H9 (cell line): Measurements from ENCODE around the gene TSPAN3. TPM values are rescaled to one million over a fixed set of nuclear protein-coding genes. Genes with fewer than 3 reads are reported as not detected.

Experiments used
- DNase-seq: peaks from one replicate; pipeline ENCODE4 v3.0.0-alpha.2; 2017
- H2AFZ ChIP-seq: one replicate; pipeline ENCODE4 v1.6.1; 2013; ENCODE audit warnings: mild to moderate bottlenecking, low read length, control low read depth, moderate library complexity
- H2AK5ac ChIP-seq: 2 replicates; pipeline ENCODE4 v1.6.1; 2013; ENCODE audit warnings: low read length, control low read depth, mixed read lengths; ENCODE audit not compliant: insufficient read length
- H2BK120ac ChIP-seq: one replicate; pipeline ENCODE4 v1.6.1; 2013; ENCODE audit warnings: low read depth, mild to moderate bottlenecking, low read length, control low read depth, inconsistent platforms; ENCODE audit not compliant: poor library complexity, severe bottlenecking
- H2BK12ac ChIP-seq: 2 replicates; pipeline ENCODE4 v1.6.1; 2013; ENCODE audit warnings: low read length, control low read depth, mixed read lengths, low read depth; ENCODE audit not compliant: insufficient read length
- H2BK15ac ChIP-seq: 2 replicates; pipeline ENCODE4 v1.6.1; 2013; ENCODE audit warnings: low read depth, low read length, control low read depth
- H2BK20ac ChIP-seq: one replicate; pipeline ENCODE4 v1.6.1; 2013; ENCODE audit warnings: low read depth, mild to moderate bottlenecking, low read length, control low read depth, inconsistent platforms; ENCODE audit not compliant: poor library complexity, severe bottlenecking
- H2BK5ac ChIP-seq: 2 replicates; pipeline ENCODE4 v1.6.1; 2013; ENCODE audit warnings: low read length, control low read depth, mixed read lengths; ENCODE audit not compliant: insufficient read length
- H3K14ac ChIP-seq: 2 replicates; pipeline ENCODE4 v1.6.1; 2013; ENCODE audit warnings: low read length, control low read depth; ENCODE audit not compliant: insufficient read depth
- H3K18ac ChIP-seq: 2 replicates; pipeline ENCODE4 v1.6.1; 2013; ENCODE audit warnings: low read depth, mild to moderate bottlenecking, mixed read lengths, low read length, control low read depth; ENCODE audit not compliant: insufficient read length
- H3K23ac ChIP-seq: 2 replicates; pipeline ENCODE4 v1.6.1; 2013; ENCODE audit warnings: low read length, control low read depth, mixed read lengths, low read depth; ENCODE audit not compliant: insufficient read length
- H3K23me2 ChIP-seq: 2 replicates; pipeline ENCODE4 v1.6.1; 2013; ENCODE audit warnings: low read depth, mild to moderate bottlenecking, mixed read lengths, low read length, control low read depth; ENCODE audit not compliant: insufficient read length, poor library complexity, severe bottlenecking
- H3K27ac ChIP-seq: 2 replicates; pipeline ENCODE4 v1.5.1; 2013; ENCODE audit warnings: low read length, control low read depth, mixed read lengths, low read depth; ENCODE audit not compliant: insufficient read length
- H3K27me3 ChIP-seq: 2 replicates; pipeline ENCODE4 v1.6.1; 2013; ENCODE audit warnings: low read length, control low read depth, inconsistent platforms; ENCODE audit not compliant: insufficient read depth
- H3K4ac ChIP-seq: 2 replicates; pipeline ENCODE4 v1.6.1; 2013; ENCODE audit warnings: low read depth, mild to moderate bottlenecking, control low read depth, inconsistent platforms, low read length, moderate library complexity
- H3K4me1 ChIP-seq: 2 replicates; pipeline ENCODE4 v1.6.1; 2013; ENCODE audit warnings: low read length, control low read depth, inconsistent platforms; ENCODE audit not compliant: insufficient read depth
- H3K4me2 ChIP-seq: 2 replicates; pipeline ENCODE4 v1.6.1; 2013; ENCODE audit warnings: low read length, control low read depth, mixed read lengths; ENCODE audit not compliant: insufficient read length, insufficient read depth
- H3K56ac ChIP-seq: 2 replicates; pipeline ENCODE4 v1.6.1; 2013; ENCODE audit warnings: low read depth, mild to moderate bottlenecking, mixed read lengths, low read length, control low read depth; ENCODE audit not compliant: insufficient read length
- H3K79me1 ChIP-seq: 2 replicates; pipeline ENCODE4 v1.6.1; 2013; ENCODE audit warnings: low read depth, mild to moderate bottlenecking, moderate library complexity, low read length, control low read depth, inconsistent platforms; ENCODE audit not compliant: insufficient read depth, poor library complexity, severe bottlenecking
- H3K79me2 ChIP-seq: 2 replicates; pipeline ENCODE4 v1.6.1; 2013; ENCODE audit warnings: low read length, control low read depth, inconsistent platforms; ENCODE audit not compliant: insufficient read depth
- H3K9ac ChIP-seq: 2 replicates; pipeline ENCODE4 v1.6.1; 2013; ENCODE audit warnings: low read length, control low read depth, mixed read lengths; ENCODE audit not compliant: insufficient read length; ENCODE audit errors: extremely low read depth
- H3K9me3 ChIP-seq: one replicate; pipeline ENCODE4 v1.6.1; 2013; ENCODE audit warnings: low read depth, low read length, inconsistent platforms; ENCODE audit not compliant: control insufficient read depth
- H3T11ph ChIP-seq: one replicate; pipeline ENCODE4 v1.6.1; 2013; ENCODE audit warnings: mild to moderate bottlenecking, low read length, control low read depth, inconsistent platforms
- H4K20me1 ChIP-seq: one replicate; pipeline ENCODE4 v1.6.1; 2013; ENCODE audit not compliant: control insufficient read depth, insufficient read length, insufficient read depth
- H4K5ac ChIP-seq: 2 replicates; pipeline ENCODE4 v1.6.1; 2013; ENCODE audit warnings: low read depth, mild to moderate bottlenecking, mixed read lengths, low read length, control low read depth; ENCODE audit not compliant: insufficient read length
- H4K8ac ChIP-seq: replicated peaks from 2 replicates; pipeline ENCODE4 v1.6.1; 2013; ENCODE audit warnings: low read length, control low read depth, mixed read lengths, low read depth; ENCODE audit not compliant: insufficient read length
- H4K91ac ChIP-seq: 2 replicates; pipeline ENCODE4 v1.6.1; 2013; ENCODE audit warnings: low read depth, mild to moderate bottlenecking, moderate library complexity, mixed read lengths, low read length, control low read depth; ENCODE audit not compliant: insufficient read length
- H3K27ac Mint-ChIP-seq, 3 experiments: 2 replicates in 2 of 3; 3 replicates in 1 of 3; pipeline ENCODE4 v1.8.0; 2020 to 2021; ENCODE audit warnings: mixed read lengths in 3 of 3, mild to moderate bottlenecking in 1 of 3, moderate library complexity in 1 of 3
- H3K27me3 Mint-ChIP-seq: 2 replicates; pipeline ENCODE4 v1.8.0; 2021; ENCODE audit warnings: low read depth, mild to moderate bottlenecking, moderate library complexity, mixed read lengths
- H3K36me3 Mint-ChIP-seq, 3 experiments: 2 replicates in 2 of 3; 3 replicates in 1 of 3; pipeline ENCODE4 v1.8.0; 2020 to 2021; ENCODE audit warnings: low read depth in 3 of 3, mixed read lengths in 3 of 3; ENCODE audit not compliant: insufficient read depth in 1 of 3
- H3K4me1 Mint-ChIP-seq, 2 experiments: 2 replicates each; pipeline ENCODE4 v1.8.0; 2020; ENCODE audit warnings: mixed read lengths in 2 of 2
- H3K4me3 Mint-ChIP-seq, 2 experiments: 2 replicates in 1 of 2; 3 replicates in 1 of 2; pipeline ENCODE4 v1.8.0; 2020 to 2021; ENCODE audit warnings: mild to moderate bottlenecking in 2 of 2, mixed read lengths in 2 of 2, moderate library complexity in 1 of 2
- H3K9me3 Mint-ChIP-seq, 2 experiments: 2 replicates in 1 of 2; 3 replicates in 1 of 2; pipeline ENCODE4 v1.8.0; 2020; ENCODE audit warnings: mild to moderate bottlenecking in 2 of 2, mixed read lengths in 2 of 2, moderate library complexity in 1 of 2
- CTCF ChIP-seq: fragments of 200-600 bp; sonication (generic); conservative IDR thresholded peaks from 3 replicates; pipeline ENCODE4 v1.8.0; 2021; ENCODE audit warnings: antibody characterized with exemption, mild to moderate bottlenecking
- WGBS: extraction: QIAGEN DNeasy Blood & Tissue Kit; methylation state at CpG from one replicate; pipeline ENCODE4 v1.1.7; 2013; ENCODE audit warnings: missing lambda C conversion rate, low lambda C conversion rate, mixed read lengths; ENCODE audit not compliant: insufficient read length; ENCODE audit errors: extremely low coverage; 5-methylcytosine and 5-hydroxymethylcytosine counted together
- total RNA-seq: library from RNA; stranded (reverse); gene quantifications from 2 replicates; pipeline ENCODE4 v1.2.1, GENCODE V29; 2021

The TSPAN3 gene
- total RNA-seq, 1 experiment from 2014 or later = 117 TPM

- Histone ChIP-seq H2BK20ac (no peak overlapping the region), H3K9me3 (no peaks in the 10 kb centered on the region), H4K8ac (no peak overlapping the region), H3K23ac (no peak overlapping the region), H3K4me2 (no peak overlapping the region), H3T11ph (no peak overlapping the region), H2BK15ac (no peak overlapping the region), H2BK12ac (no peak overlapping the region), H3K4me1 (no peaks in the 10 kb centered on the region), H4K20me1 (no peaks in the 10 kb centered on the region), H3K79me1 (no peaks in the 10 kb centered on the region), H4K5ac (no peak overlapping the region), H4K91ac (no peak overlapping the region), H2AK5ac (no peak overlapping the region), H3K9ac (no peak overlapping the region), H3K18ac (no peak overlapping the region), H2AFZ (no peak overlapping the region), H3K27me3 (no peaks in the 10 kb centered on the region), H2BK120ac (no peak overlapping the region), H3K79me2 (no peaks in the 10 kb centered on the region), H3K14ac (no peak overlapping the region), H3K56ac (no peak overlapping the region), H3K23me2 (no peaks in the 10 kb centered on the region), H3K4ac (no peak overlapping the region), H3K27ac (no peak overlapping the region), H2BK5ac (no peak overlapping the region)
- no peaks in the 10 kb centered on the region for H3K9me3 Mint-ChIP-seq
- H3K27me3 Mint-ChIP-seq = peaks cover 9% of the 10 kb centered on the region
- WGBS = no CpG with 5 or more reads among the region's 20 CpGs
- no peak for TF ChIP-seq CTCF
- peak; percentile 28 for DNase-seq
- no peaks in the 10 kb centered on the region; a peak in 1 of 7 replicates for H3K36me3 Mint-ChIP-seq
- H3K4me3 Mint-ChIP-seq = peak overlapping the region in 1 of 2 experiments; percentile 25; a peak in 1 of 5 replicates
- H3K27ac Mint-ChIP-seq = no peak overlapping the region; a peak in 1 of 7 replicates
- peaks cover 0 to 9% of the 10 kb centered on the region in 2 experiments; a peak in 2 of 4 replicates for H3K4me1 Mint-ChIP-seq
Observed at GRCh38 chr15:77023576-77024272, 47.2 kb downstream of the TSPAN3 start.
